ENCODE data around the gene ARID1B. TPM values are rescaled to one million over a fixed set of nuclear protein-coding genes. Genes with fewer than 3 reads are reported as not detected.

Gene ARID1B
- total and polyA plus RNA-seq, 2 of the 13 experiments (the other 11 are each of a cell fraction or from before 2014, with no cell fraction given): 20.1 to 32.6 TPM

GRCh38 chr6:157014871-157015270, 237.7 kb downstream of the ARID1B start (continued):
- TF ChIP-seq ELF3 (CRISPR knock-in tag; IDR thresholded peaks at IDR 0.05) (no peak), ZNF556 (CRISPR knock-in tag; IDR thresholded peaks at IDR 0.05; ENCODE audit: borderline replicate concordance) (no peak), THAP7 (CRISPR knock-in tag; IDR thresholded peaks at IDR 0.05) (no peak), ZBTB38 (CRISPR knock-in tag; IDR thresholded peaks at IDR 0.05) (no peak), KIAA2018 (CRISPR knock-in tag; IDR thresholded peaks at IDR 0.05; ENCODE audit: borderline replicate concordance) (no peak), ZNF557 (CRISPR knock-in tag; IDR thresholded peaks at IDR 0.05) (no peak), PRMT3 (CRISPR knock-in tag; IDR thresholded peaks at IDR 0.05; ENCODE audit: borderline replicate concordance, low read depth) (no peak), GLMP (CRISPR knock-in tag; IDR thresholded peaks at IDR 0.05; ENCODE audit: borderline replicate concordance) (no peak), ZNF816 (CRISPR knock-in tag; IDR thresholded peaks at IDR 0.05; ENCODE audit: borderline replicate concordance) (no peak), NFIB (CRISPR knock-in tag; IDR thresholded peaks at IDR 0.05; ENCODE audit: borderline replicate concordance) (no peak)
- TF ChIP-seq, protein P1, sequence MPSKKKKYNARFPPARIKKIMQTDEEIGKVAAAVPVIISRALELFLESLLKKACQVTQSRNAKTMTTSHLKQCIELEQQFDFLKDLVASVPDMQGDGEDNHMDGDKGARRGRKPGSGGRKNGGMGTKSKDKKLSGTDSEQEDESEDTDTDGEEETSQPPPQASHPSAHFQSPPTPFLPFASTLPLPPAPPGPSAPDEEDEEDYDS (CRISPR knock-in tag; IDR thresholded peaks at IDR 0.05): no peak
